ENCODE measurements around the gene OBSCN.

Gene OBSCN

DNA sequence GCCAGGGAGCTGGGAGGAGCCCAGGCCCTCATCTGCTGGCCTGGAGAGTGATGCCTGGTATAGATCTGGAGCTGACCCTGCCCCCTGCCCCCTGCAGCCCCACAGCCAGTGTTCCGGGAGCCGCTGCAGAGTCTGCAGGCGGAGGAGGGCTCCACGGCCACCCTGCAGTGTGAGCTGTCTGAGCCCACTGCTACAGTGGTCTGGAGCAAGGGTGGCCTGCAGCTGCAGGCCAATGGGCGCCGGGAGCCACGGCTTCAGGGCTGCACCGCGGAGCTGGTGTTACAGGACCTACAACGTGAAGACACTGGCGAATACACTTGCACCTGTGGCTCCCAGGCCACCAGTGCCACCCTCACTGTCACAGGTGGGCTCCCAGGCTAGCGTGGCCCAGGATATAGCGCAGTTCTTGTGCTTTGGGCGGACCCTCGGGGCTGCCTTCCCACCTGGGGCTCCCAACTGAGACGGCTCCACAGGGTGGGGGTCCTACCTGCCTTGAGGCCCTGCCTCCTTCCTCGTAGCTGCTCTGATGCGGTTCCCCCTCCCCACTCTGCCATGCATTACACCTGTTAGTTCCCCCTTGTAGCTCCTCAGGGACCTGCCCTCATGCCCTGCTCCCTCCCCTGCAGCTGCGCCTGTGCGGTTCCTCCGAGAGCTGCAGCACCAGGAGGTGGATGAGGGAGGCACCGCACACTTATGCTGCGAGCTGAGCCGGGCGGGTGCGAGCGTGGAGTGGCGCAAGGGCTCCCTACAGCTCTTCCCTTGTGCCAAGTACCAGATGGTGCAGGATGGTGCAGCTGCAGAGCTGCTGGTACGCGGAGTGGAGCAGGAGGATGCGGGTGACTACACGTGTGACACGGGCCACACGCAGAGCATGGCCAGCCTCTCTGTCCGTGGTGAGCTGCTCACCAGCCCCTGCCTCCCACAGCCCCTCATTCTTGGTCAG, 98.7 kb downstream of the OBSCN start:
- no peak for DNase-seq (ENCODE audit: low read depth in 2 of 2)

DNA sequence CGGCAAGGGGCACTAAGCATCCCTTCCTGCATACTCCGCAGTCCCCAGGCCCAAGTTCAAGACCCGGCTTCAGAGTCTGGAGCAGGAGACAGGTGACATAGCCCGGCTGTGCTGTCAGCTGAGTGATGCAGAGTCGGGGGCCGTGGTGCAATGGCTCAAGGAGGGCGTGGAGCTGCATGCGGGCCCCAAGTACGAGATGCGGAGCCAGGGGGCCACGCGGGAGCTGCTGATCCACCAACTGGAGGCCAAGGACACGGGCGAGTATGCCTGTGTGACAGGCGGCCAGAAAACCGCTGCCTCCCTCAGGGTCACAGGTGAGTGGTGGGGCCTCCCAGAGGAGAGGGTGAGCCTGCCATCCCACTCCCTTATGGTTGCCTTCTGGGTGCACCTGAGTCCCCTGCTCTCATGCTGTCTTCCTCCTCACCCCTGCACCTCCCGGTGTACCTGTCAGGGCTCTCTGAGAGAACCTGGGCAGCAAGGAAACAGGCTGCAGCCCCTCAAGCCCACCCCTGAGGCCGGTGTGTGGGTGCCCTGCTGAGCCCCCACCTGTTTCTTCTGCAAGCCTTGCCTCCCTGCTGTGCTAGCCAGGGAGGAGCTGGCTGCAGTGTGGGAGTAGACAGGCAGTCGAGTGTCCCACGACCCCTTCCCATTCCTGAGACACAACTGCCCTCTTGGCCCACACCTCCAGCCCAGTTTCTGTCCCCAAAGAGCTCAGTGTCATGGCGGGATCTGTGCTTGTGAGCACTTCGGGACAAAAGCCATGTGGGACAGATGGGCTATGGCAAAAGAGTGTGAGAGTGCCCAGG, 99.6 kb downstream of the OBSCN start:
- DNase-seq (ENCODE audit: low read depth in 2 of 2): no peak

DNA sequence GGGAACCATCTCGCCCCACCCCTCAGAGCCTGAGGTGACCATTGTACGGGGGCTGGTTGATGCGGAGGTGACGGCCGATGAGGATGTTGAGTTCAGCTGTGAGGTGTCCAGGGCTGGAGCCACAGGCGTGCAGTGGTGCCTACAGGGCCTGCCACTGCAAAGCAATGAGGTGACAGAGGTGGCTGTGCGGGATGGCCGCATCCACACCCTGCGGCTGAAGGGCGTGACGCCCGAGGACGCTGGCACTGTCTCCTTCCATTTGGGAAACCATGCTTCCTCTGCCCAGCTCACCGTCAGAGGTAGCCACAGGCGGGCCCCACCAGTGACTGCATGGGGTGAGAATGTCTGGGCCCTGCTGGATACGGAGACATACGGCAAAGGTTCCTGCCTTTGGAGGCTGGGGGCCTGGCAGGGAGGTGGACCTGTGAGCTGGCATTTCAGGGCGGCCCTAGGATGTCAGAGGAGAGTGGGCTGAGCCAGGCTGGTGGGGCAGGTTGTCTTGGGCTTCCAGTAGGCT, 100.3 kb downstream of the OBSCN start:
- DNase-seq (ENCODE audit: low read depth in 2 of 2): no peak

DNA sequence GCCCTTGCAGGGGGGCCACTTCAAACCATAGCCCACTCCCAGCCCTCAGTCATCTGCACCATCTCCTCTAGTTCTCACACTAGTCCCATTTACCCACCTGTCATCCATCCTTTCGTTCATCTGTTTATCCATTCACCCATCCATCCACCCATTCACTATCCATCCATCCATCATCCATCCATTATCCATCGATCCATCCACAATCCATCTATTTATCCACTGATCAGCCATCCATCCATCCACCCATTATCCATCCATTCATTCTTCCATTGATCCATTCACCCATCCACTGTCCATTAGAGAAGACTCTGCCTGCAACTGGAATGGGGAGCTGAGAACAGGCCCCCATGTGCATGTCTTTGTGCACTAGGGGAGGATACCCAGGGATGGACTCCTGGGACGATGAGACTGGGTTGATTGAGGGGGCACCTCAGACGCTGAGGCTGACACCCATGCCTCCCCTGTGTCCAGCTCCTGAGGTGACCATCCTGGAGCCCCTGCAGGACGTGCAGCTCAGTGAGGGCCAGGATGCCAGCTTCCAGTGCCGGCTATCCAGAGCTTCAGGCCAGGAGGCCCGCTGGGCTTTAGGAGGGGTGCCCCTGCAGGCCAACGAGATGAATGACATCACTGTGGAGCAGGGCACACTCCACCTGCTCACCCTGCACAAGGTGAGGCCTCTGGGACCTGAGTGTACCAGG, 100.9 kb downstream of the OBSCN start:
- no peak for DNase-seq (ENCODE audit: low read depth in 2 of 2)

DNA sequence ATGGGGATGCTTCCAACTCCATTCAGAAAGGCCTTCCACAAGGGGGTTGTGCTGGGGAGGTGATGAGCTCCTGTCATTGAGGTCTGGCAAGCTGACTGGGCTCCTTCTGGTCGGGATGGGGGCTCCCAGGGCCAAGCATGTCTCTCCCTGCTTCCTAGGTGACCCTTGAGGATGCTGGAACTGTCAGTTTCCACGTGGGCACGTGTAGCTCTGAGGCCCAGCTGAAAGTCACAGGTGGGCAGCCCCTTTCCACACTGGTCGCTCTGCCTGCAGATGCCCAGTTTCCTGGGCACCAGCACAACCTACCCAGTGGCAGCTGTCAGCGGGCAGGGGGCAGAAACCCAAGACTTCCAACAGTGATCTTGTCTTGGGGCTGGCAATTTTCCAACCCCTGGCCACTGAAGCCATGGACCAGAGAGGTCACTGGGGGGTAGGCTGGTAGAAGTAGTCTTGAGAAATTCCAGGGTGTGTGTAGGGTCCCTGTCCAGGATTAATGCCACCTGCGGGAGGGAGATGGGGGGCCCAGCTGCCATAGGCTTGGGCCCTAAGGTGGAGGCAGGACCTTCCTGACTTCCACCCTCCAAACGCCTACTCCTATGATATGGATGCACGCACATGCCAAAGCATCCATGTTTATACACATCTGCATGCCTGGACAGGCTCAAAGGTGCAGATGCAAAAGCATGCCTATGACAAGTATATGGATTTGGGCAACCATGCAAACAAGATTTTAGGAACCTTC, 101.7 kb downstream of the OBSCN start:
- no peak for DNase-seq (ENCODE audit: low read depth in 2 of 2)

- no peak for DNase-seq (ENCODE audit: low read depth in 2 of 2)
Observed at GRCh38 chr1:228310162-228310792, 102.4 kb downstream of the OBSCN start.

GRCh38 chr1:228311091-228311490, 103.2 kb downstream of the OBSCN start:
- no peak for DNase-seq (ENCODE audit: low read depth in 2 of 2)

DNA sequence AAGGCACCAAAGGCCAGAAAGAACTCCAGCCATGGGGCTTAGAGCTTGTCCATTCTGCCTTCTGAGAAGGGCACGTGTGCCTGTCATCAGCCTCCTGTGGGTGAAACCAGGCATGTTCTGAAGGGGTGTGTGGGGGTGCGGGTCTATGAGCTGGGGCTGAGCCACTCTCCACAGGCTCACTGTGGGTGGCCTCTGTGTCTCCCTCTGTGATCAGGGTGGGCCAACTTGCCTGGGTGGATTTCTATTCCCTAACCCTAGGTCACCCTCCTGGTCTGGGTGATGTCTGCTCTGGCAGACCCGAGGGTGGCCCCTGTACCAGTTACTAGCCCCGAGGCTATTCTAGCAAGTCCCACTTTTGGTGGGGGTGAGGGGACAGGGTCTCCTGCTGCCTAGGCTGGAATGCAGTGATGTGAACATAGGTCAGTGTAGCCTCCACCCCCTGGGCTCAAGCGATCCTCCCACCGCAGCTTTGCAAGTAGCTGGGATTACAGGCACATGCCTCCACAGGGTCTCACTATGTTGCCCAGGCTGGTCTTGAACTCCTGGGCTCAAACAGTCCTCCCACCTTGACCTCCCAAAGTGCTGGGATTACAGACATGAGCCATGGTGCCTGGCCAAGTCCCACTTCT, 104.4 kb downstream of the OBSCN start:
- no peak for DNase-seq (ENCODE audit: low read depth in 2 of 2)

GRCh38 chr1:228313536-228314277, 105.9 kb downstream of the OBSCN start:
- no peak for DNase-seq (ENCODE audit: low read depth in 2 of 2)

DNA sequence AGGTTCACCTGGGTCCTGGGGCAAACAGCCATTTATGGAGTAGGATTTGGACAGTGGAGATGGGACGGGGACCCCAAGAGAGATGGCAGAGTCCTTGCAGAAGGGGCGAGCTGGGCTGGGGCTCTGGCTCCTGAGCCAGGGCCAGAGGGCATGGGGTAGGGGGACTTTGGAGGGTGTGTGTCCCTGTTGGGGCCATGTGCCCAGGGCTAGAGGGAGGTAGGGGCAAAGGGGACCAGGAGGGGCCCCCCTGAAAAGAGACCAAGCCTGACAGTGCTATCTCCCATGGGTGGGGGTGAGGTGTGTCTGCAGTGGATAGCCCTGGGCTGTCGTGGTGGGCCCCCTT, 106.4 kb downstream of the OBSCN start:
- no peak for DNase-seq (ENCODE audit: low read depth in 2 of 2)

DNA sequence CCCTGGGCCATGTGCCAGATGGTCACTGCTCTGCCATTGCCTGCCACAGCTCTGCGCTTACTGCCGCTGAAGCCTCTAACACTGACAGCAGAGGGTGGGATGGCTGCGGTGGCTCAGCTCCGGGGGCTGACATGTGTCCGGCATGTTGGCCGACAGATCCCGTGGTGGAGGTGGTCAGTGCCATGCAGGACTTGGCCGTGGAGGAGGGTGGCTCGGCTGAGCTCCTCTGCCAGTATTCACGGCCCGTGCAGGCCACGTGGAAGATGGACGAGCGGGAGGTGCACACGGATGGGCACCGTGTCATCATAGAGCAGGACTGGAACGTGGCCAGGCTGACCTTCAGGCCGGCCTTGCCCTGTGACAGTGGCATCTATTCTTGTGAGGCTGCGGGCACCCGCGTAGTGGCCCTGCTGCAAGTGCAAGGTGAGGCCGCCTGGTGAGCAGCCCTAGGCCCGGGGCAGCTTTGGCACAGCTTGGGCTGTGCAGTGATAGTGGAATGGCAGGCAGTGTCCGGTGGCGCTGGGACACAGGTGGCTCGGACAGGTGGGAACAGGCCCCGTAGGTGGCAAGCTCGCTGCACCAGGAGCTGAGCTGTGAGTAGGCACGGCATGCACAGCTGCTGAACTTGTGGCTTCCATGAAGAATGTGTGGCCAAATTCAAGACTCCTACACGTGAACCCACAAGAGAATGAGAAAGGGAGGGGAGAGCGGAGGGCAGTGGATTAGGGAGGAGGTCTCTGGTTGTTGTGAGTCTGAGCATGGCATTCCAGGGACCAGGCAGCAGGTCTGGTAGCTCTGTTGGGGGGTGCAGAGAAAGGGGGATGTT, 107.0 kb downstream of the OBSCN start:
- no peak for DNase-seq (ENCODE audit: low read depth in 2 of 2)

DNA sequence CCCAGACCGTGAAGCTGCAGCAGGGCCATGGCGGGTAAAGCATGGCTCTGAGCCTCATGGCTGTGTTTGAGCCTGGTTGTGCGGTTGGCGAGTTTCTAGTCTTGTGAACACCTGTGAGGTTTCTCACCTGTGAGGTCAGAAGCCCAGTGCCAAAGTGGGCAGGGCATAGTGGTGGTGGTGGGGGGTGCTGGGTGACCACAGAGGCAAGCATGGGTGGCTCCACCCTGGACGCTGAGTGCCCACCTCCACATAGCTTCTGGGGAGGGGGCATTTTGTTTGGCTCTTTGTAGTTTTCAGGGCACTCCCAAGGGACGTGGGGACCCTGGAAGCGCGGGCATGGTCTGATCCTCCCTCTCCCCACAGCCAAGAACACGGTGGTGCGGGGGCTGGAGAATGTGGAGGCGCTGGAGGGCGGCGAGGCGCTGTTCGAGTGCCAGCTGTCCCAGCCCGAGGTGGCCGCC, 107.7 kb downstream of the OBSCN start:
- DNase-seq (ENCODE audit: low read depth in 2 of 2): no peak

DNA sequence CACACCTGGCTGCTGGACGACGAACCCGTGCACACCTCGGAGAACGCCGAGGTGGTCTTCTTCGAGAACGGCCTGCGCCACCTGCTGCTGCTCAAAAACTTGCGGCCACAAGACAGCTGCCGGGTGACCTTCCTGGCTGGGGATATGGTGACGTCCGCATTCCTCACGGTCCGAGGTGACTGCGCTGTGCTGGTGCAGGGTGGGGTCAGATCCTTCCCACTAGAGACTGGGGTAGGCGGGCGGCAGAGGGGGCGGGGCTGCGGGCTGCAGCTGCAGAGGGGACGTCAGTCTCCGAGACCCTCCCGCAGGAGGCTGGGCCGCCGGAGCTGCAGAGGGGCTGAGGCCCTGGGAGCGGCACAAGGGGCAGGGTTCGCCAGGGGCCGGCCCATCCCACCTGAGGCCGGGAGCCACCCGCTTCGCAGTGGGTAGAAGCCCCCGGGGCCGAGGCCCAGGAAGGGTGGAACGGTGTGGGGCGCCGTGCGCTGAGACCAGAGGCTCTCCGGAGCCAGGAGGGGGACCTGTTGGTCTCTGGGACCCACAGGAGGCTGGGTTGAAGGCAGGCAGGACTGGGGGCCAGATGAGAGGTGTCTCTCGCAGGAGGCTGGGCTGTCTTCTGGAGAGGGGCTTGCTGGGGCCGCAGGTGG, 108.2 kb downstream of the OBSCN start:
- DNase-seq (ENCODE audit: low read depth in 2 of 2): no peak

GRCh38 chr1:228316589-228317387, 108.9 kb downstream of the OBSCN start:
- DNase-seq (ENCODE audit: low read depth in 2 of 2): no peak

- DNase-seq (ENCODE audit: low read depth in 2 of 2): no peak
Observed at GRCh38 chr1:228317411-228317828, 109.6 kb downstream of the OBSCN start.

DNA sequence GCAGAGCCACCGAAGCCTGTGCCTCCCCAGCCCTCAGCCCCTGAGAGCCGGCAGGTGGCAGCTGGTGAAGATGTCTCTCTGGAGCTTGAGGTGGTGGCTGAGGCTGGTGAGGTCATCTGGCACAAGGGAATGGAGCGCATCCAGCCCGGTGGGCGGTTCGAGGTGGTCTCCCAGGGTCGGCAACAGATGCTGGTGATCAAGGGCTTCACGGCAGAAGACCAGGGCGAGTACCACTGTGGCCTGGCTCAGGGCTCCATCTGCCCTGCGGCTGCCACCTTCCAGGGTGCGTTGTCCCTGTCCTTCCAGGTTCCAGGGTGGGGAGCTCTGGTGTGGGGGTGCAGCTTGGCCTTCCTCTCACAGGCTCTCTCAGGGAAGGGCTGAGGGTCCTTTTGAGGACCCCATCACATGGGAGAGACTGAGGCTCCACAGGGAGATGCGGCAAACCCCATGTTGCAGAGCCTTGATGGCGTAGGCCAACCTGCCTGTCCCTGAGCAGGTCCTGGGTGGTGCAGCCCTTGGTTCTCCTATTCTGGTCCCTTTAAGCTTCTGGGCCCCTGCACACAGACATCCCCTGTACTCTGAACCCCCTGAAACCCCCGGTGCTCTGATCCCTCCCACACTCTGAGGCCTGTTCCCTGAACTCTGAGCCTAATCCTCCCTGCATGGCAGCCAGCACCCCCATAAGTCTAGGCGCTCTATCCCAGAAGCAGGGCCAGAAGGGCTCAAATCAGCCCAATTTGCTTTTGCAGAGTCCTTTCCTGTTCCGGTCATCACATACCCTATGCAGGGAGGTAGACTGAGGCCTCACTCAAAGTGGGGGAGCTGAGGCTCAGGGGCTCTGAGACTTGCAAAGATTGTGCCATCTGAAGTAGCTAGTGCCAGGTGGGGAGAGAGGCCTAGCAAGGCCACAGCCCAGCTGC, 110.3 kb downstream of the OBSCN start:
- no peak for DNase-seq (ENCODE audit: low read depth in 2 of 2)
